ENCODE results near the gene COG3.
"Not testable (repeated sequence)": the region's sequence is repeated elsewhere in the genome, so short reads cannot be mapped to it uniquely, and the experiment has no call there.

Gene COG3

GRCh38 chr13:45464687-45465453 is at the start of gene COG3:
TSS of gene COG3 (plus strand) at chr13:45464939. CDS start at chr13:45465037, 98 bp downstream.
- peak; percentile 94 for DNase-seq

GRCh38 chr13:45415112-45415511 is 49.6 kb upstream of the COG3 start:
- no peak for DNase-seq

- peak; percentile 80 for DNase-seq
These were observed 48.1 kb upstream of the COG3 start for GRCh38 chr13:45416516-45417128.

GRCh38 chr13:45417790-45418534 is 46.8 kb upstream of the COG3 start, which contains the start of gene SLC25A30:
TSS of gene SLC25A30 (minus strand) at chr13:45418373. CDS start at chr13:45411425, 6,948 bp downstream.
- peak; percentile 89 for DNase-seq

DNA sequence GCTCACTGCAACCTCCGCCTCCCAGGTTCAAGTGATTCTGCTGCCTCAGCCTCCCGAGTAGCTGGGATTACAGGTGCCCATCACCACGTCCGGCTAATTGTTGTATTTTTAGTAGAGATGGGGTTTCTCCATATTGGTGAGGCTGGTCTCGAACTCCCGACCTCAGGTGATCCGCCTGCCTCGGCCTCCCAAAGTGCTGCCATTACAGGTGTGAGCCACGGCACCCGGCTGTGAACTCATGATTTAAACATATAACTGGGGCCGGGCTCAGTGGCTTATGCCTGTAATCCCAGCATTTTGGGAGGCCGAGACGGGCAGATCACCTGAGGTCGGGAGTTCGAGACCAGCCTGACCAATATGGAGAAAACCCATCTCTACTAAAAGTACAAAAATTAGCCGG is 45.4 kb upstream of the COG3 start:
- DNase-seq = not testable (repeated sequence)

GRCh38 chr13:45419945-45420344 is 44.8 kb upstream of the COG3 start:
- no peak for DNase-seq

GRCh38 chr13:45422731-45423292 is 41.9 kb upstream of the COG3 start:
- peak; percentile 26 for DNase-seq

DNA sequence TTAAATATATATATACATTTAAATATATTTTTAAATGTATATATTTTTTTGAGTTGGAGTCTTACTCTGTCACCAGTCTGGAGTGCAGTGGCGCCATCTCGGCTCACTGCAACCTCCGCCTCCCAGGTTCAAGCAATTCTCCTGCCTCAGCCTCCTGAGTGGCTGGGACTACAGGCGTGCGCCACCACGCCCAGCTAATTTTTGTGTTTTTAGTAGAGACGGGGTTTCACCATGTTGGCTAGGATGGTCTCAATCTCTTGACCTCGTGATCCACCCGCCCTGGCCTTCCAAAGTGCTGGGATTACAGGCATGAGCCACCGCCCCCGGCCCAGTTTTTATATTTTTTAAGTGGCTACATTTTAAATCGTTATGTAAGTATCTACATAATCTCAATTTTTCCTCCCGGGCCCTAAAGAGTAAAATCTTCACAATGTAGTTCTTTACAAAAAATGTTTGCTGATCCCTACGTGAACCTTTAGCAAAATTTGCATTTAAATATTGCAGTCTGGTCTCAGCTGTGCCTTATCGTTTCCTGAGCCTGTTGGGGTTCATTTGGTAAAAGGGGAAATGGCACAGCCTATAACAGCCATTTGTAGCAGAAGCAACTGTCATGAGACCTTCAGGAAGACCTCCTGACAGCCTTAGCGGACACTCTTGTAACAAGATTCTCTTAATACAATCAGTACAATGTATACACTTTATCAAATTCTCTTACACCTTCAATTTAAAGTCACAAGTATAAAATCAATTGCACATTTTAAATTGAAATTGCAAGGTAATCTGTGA is 38.5 kb upstream of the COG3 start:
- not testable (repeated sequence) for DNase-seq

DNA sequence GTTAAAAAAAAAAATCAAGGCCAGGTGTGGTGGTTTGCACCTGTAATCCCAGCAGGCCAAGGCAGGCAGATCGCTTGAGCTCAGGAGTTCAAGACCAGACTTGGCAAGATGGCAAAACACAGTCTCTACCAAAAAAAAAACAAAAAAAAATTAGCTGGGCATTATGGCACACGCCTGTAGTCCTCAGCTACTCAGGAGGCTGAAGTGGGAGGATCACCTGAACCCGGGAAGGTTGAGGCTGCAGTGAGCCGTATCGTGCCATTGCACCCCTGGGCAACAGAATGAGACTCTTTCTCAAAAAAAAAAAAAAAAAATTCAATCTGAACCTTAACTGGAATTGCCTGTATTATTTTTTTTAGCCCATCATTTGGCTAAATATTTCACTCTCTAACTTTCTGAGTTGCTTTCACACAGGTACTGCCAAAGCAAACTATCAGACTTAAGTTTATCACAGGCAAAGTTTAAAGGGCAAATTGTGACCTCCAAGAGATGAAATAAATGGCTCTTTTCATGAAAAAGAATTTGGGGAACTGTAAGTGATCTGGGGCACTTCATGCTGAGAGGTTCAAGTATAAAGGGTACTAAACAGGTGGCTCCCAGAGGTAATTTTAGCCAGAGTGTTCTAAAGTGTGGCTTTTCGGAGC is 31.9 kb upstream of the COG3 start:
- no peak for DNase-seq

GRCh38 chr13:45433381-45433790 is 31.4 kb upstream of the COG3 start:
- no peak for DNase-seq

DNA sequence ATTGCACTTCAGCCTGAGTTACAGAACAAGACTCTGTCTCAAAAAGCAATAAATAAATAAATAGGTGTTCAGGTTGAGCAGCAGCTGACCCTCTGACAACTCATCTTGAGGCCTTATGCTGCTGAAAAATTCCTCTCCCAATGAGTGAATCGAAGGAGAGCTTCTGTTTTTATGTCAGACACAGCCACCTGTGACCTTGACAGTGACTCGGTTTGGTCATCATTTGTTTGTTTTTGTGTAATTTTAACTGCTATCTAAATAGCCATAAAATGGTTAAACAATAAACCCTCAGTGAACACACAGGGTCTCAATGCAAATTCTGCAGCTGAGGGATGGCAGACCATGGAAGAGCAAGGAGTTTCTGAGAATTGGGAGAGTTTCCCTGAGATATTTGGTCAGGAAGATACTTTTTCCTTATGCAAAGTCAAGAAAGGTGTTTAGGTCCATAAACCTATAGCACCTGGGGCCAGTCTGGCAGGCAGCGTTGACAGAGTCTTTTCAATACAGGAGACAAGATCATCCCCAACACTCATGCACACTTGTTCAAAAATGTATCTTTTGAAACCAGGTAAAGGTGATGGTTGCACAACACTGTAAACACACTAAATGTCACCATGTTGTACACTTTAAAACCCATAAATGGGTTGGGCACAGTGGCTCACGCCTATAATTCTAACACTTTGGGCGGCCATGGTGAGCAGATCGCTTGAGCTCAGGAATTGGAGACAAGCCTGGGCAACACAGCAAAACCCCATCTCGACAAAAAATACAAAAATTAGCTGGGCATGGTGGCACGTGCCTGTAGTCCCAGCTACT is 30.0 kb upstream of the COG3 start:
- peak; percentile 19 for DNase-seq

GRCh38 chr13:45436332-45436731 is 28.4 kb upstream of the COG3 start:
- no peak for DNase-seq

DNA sequence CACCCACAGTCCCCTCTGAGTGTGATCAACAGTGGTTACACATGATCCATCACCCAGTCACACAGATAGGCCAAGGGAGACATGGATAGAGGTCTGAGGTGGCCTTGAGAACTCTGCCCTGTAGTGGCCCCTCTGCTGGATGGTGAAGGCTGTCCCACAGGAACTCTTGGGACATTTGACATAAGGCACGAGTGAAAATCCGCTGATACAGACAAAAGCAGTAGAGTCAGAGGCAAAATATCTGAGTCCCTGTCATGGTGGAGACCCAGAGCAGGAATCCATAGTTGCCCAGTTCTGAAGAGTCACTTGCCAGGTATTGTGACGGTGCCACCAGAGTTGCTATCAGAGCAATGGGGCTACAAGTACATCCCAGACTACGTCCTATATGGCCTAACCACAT is 27.8 kb upstream of the COG3 start:
- no peak for DNase-seq

DNA sequence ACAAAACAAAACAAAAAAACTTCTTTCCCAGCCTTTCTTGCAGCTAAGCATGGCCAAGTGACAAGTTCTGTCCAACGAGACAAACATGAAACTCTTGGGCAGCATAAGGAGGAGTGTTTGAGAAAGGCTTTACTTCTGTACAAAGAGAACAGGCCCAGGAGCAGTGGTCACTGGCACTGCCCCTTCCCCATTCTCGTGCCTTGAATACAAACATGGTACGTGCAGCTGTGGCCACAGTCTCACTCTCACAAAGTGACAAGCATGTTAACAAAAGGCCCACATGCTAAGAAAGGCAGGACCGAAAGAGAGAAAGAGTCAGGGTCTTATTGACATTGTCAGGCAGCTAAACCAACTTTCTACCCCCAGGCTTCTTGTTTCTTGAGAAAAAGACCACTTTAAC is 26.8 kb upstream of the COG3 start:
- no peak for DNase-seq

DNA sequence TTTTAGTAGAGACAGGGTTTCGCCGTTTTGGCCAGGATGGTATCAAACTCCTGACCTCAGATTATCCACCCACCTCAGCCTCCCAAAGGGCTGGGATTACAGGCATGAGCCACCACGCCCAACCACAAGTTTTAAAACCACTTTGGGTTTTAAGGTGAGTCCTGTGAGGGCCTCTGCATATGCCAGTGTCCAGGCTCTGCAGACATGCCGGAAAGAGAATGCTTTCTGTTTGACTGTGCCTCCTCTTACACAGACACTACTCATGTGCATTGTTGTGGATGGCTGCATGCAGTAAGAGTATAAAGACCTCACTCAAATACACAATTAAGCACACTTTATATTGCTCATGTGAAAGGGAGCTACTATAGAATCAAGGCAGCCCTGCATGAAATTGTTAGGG is 25.7 kb upstream of the COG3 start:
- no peak for DNase-seq

GRCh38 chr13:45439781-45440462 is 24.8 kb upstream of the COG3 start:
- no peak for DNase-seq

GRCh38 chr13:45441633-45442032 is 23.1 kb upstream of the COG3 start:
- DNase-seq = no peak

- DNase-seq = no peak
These were observed 19.7 kb upstream of the COG3 start for GRCh38 chr13:45445053-45445452.

DNA sequence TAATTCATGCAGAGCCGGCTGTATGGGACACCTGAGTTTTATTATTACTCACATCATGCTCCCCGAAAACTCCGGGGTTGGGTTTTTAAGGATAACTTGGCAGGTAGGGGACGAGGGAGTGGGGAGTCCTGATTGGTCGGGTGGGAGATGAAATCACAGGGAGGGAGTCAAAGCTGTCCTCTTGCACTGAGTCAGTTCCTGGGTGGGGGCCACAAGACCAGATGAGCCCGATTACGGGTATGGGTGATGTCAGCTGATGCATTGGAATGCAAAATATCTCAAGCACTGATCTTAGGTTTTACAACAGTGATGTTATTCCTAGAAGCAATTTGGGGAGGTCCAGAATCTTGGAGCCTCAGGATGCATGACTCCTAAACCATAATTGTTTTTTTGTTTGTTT is 18.6 kb upstream of the COG3 start:
- no peak for DNase-seq

- DNase-seq = no peak
These were observed 17.6 kb upstream of the COG3 start for GRCh38 chr13:45447050-45447661.

Measured in NCI-H69 (cell line).